A673 (cell line): ENCODE measurements around the gene LDLRAP1. TPM values are rescaled to one million over a fixed set of nuclear protein-coding genes. Genes with fewer than 3 reads are reported as not detected.

Experiments used
- Bru-seq: library from RNA; stranded (reverse); fragments of 400-500 nt; gene quantifications from one replicate; lab custom pipeline; 2021; lab: Mats Ljungman, UMichigan
- BruChase-seq, 2 experiments: library from RNA; stranded (reverse); fragments of 400-500 nt; gene quantifications; one replicate each; lab custom pipeline; 2021; lab: Mats Ljungman, UMichigan
- BruUV-seq: library from RNA; stranded (reverse); fragments of 400-500 nt; replicated peaks from 2 replicates; lab custom pipeline; 2021; lab: Mats Ljungman, UMichigan
- CTCF ChIA-PET: fragments of 300-600 bp; sonication (Branson Sonifier 250); formaldehyde crosslinking; loops from one replicate; lab custom pipeline; 2022; ENCODE audit warnings: antibody characterized with exemption; lab: Charles Lee
- POLR2A ChIA-PET: fragments of 300-600 bp; sonication (Branson Sonifier 250); formaldehyde crosslinking; loops from one replicate; lab custom pipeline; 2022; ENCODE audit warnings: antibody characterized with exemption; ENCODE audit not compliant: low non-redundant PET; lab: Charles Lee
- DNase-seq: peaks from one replicate; pipeline ENCODE4 v3.0.0-alpha.2; 2015; ENCODE audit warnings: low spot score
- H3K27ac ChIP-seq: fragments of 200-600 bp; sonication (generic); 2 replicates; pipeline ENCODE4 v1.5.1; 2016; ENCODE audit warnings: mixed run types, low read depth, mild to moderate bottlenecking, mixed read lengths, antibody characterized with exemption, low read length; ENCODE audit not compliant: poor library complexity, severe bottlenecking
- H3K27me3 ChIP-seq: fragments of 200-600 bp; sonication (generic); replicated peaks from 2 replicates; pipeline ENCODE4 v1.6.1; 2017; ENCODE audit warnings: mixed run types, low read depth, mild to moderate bottlenecking, mixed read lengths, antibody characterized with exemption, low read length; ENCODE audit not compliant: insufficient read depth, poor library complexity
- H3K36me3 ChIP-seq: fragments of 200-600 bp; sonication (generic); 2 replicates; pipeline ENCODE4 v1.6.1; 2016; ENCODE audit warnings: mixed run types, mild to moderate bottlenecking, mixed read lengths, antibody characterized with exemption, low read length; ENCODE audit not compliant: insufficient read depth, poor library complexity, severe bottlenecking
- H3K4me1 ChIP-seq: fragments of 200-600 bp; sonication (generic); 2 replicates; pipeline ENCODE4 v1.6.1; 2017; ENCODE audit warnings: mixed run types, mild to moderate bottlenecking, mixed read lengths, antibody characterized with exemption, low read length; ENCODE audit not compliant: insufficient read depth, poor library complexity, severe bottlenecking
- H3K4me3 ChIP-seq: fragments of 200-600 bp; sonication (generic); 2 replicates; pipeline ENCODE4 v1.5.1; 2016; ENCODE audit warnings: low read depth, mixed run types, mild to moderate bottlenecking, mixed read lengths, low read length; ENCODE audit not compliant: poor library complexity, severe bottlenecking
- H3K9me3 ChIP-seq: fragments of 200-600 bp; sonication (generic); 2 replicates; pipeline ENCODE4 v1.6.1; 2016; ENCODE audit warnings: mixed run types, low read depth, mild to moderate bottlenecking, mixed read lengths, antibody characterized with exemption, low read length; ENCODE audit not compliant: poor library complexity, severe bottlenecking
- CTCF ChIP-seq: fragments of 300-800, 200-600 bp; sonication (generic); conservative IDR thresholded peaks from 2 replicates; pipeline ENCODE4 v1.5.1; 2017; ENCODE audit warnings: low read depth, mild to moderate bottlenecking, antibody characterized with exemption, low read length, moderate library complexity, mixed read lengths
- EZH2 ChIP-seq: fragments of 200-600 bp; sonication (generic); IDR thresholded peaks from 2 replicates; pipeline ENCODE4 v1.6.1; 2017; ENCODE audit warnings: borderline replicate concordance, low read depth, mild to moderate bottlenecking, mixed read lengths, antibody characterized with exemption, low read length; ENCODE audit not compliant: poor library complexity, severe bottlenecking
- intact Hi-C: fragments of 100-400 bp; cut with micrococcal nuclease; formaldehyde crosslinking; loops from one replicate; pipeline ENCODE4 v1.10.0; 2022; ENCODE audit not compliant: unreplicated experiment
- long read RNA-seq: library from polyadenylated mRNA; stranded (forward); transcript quantifications from one replicate; pipeline ENCODE4 v2.0.0, GENCODE V29; 2022
- total RNA-seq: library from RNA; stranded (reverse); gene quantifications from 2 replicates; pipeline ENCODE4 v1.2.3, GENCODE V29; 2021

The LDLRAP1 gene
- total RNA-seq (5.5 and 9.4 TPM in 2 replicates), Bru-seq, nascent RNA (percentile 45 among the genes with signal in this experiment), BruChase-seq, experiment 1, labeled RNA remaining after a 2-hour chase (percentile 61 among the genes with signal in this experiment), BruChase-seq, experiment 2, labeled RNA remaining after a 6-hour chase (percentile 62 among the genes with signal in this experiment)
- long read RNA-seq, transcript LDLRAP1-201 (9 exons, 2,940 nt) = major isoform, 18 of 24 reads
- long read RNA-seq, partial matches to known transcripts = 3 of 24 reads
- long read RNA-seq, other reads (novel, unspliced or antisense) = 1 of 24 reads

- H3K36me3 ChIP-seq = no peaks in the 10 kb centered on the region
- H3K4me3 ChIP-seq = peak within 1 kb of the TSS; percentile 80
- DNase-seq = peak; percentile 78
- TF ChIP-seq EZH2 (no peak), CTCF (no peak)
- no peaks in the 10 kb centered on the region for H3K9me3 ChIP-seq
- BruUV-seq = no TSS peak
- no peaks in the 10 kb centered on the region for H3K4me1 ChIP-seq
- ChIA-PET CTCF (interaction anchor here (0.5 kb wide), 1 partner anchor 57 kb away, joined by 3 read pairs; no protein-coding TSS in a partner anchor), POLR2A (no interaction called here)
- peak within 1 kb of the TSS; percentile 56 for H3K27ac ChIP-seq
- H3K27me3 ChIP-seq = no peaks in the 10 kb centered on the region
- intact Hi-C loops = no loop called here
Observed at GRCh38 chr1:25543425-25544242, at the start of gene LDLRAP1. Gene LDLRAP1, plus strand, starts transcription at chr1:25543606. Its CDS starts 93 bp downstream, at chr1:25543699.

GRCh38 chr1:25494952-25495351, 48.5 kb upstream of the LDLRAP1 start:
- no peak overlapping the region for H3K4me3 ChIP-seq
- no TSS peak for BruUV-seq
- no peak overlapping the region for H3K27ac ChIP-seq
- no peaks in the 10 kb centered on the region for H3K4me1 ChIP-seq
- no peaks in the 10 kb centered on the region for H3K27me3 ChIP-seq
- intact Hi-C loops = no loop called here
- H3K36me3 ChIP-seq = peaks cover 6% of the 10 kb centered on the region
- no peaks in the 10 kb centered on the region for H3K9me3 ChIP-seq
- no peak for DNase-seq
- POLR2A ChIA-PET = no interaction called here
- CTCF ChIA-PET = no interaction called here
- no peak for TF ChIP-seq EZH2
- no peak for TF ChIP-seq CTCF

- CTCF ChIA-PET = no interaction called here
- Histone ChIP-seq H3K27me3 (no peaks in the 10 kb centered on the region), H3K27ac (no peak overlapping the region), H3K36me3 (no peaks in the 10 kb centered on the region), H3K4me3 (no peak overlapping the region), H3K4me1 (no peaks in the 10 kb centered on the region), H3K9me3 (no peaks in the 10 kb centered on the region)
- no TSS peak for BruUV-seq
- no peak for DNase-seq
- TF ChIP-seq CTCF (no peak), EZH2 (no peak)
- POLR2A ChIA-PET = no interaction called here
- intact Hi-C loops = no loop called here
Observed at GRCh38 chr1:25500694-25501093, 42.7 kb upstream of the LDLRAP1 start.
